GM23338 (cell line): Measurements from ENCODE around the gene C2orf68. TPM values are rescaled to one million over a fixed set of nuclear protein-coding genes. Genes with fewer than 3 reads are reported as not detected.

ENCODE experiments used
- ATAC-seq: fragments of 200-7000 bp; cut with Tn5 transposase; 3 replicates; pipeline ENCODE4 v1.9.1; 2020
- DNase-seq: peaks from one replicate; pipeline ENCODE4 v3.0.0-alpha.2; 2015; ENCODE audit warnings: low spot score
- H2AFZ ChIP-seq: fragments of 200-600 bp; sonication (generic); 2 replicates; pipeline ENCODE4 v1.8.0; 2016; ENCODE audit warnings: antibody characterized with exemption, mild to moderate bottlenecking, moderate library complexity
- H3F3A ChIP-seq: fragments of 200-600 bp; sonication (generic); replicated peaks from 2 replicates; pipeline ENCODE4 v1.8.0; 2017; ENCODE audit warnings: antibody characterized with exemption, mixed run types, low read depth
- H3K27ac ChIP-seq: fragments of 200-600 bp; sonication (generic); 2 replicates; pipeline ENCODE4 v1.6.1; 2016; ENCODE audit warnings: low read depth
- H3K27me3 ChIP-seq: fragments of 200-600 bp; sonication (generic); 2 replicates; pipeline ENCODE4 v1.8.0; 2016; ENCODE audit warnings: mild to moderate bottlenecking, mixed run types, moderate library complexity; ENCODE audit not compliant: insufficient read depth
- H3K36me3 ChIP-seq: fragments of 200-600 bp; sonication (generic); 2 replicates; pipeline ENCODE4 v1.8.0; 2016; ENCODE audit warnings: mild to moderate bottlenecking; ENCODE audit not compliant: insufficient read depth
- H3K4me1 ChIP-seq: fragments of 200-600 bp; sonication (generic); 2 replicates; pipeline ENCODE4 v1.8.0; 2016; ENCODE audit warnings: mild to moderate bottlenecking, moderate library complexity; ENCODE audit not compliant: insufficient read depth
- H3K4me2 ChIP-seq: fragments of 200-600 bp; sonication (generic); 2 replicates; pipeline ENCODE4 v1.7.1; 2017; ENCODE audit warnings: mixed run types
- H3K4me3 ChIP-seq: fragments of 200-600 bp; sonication (generic); 2 replicates; pipeline ENCODE4 v1.6.1; 2016; ENCODE audit warnings: mixed run types
- H3K79me2 ChIP-seq: fragments of 200-600 bp; sonication (generic); replicated peaks from 2 replicates; pipeline ENCODE4 v1.8.0; 2017; ENCODE audit warnings: mild to moderate bottlenecking; ENCODE audit not compliant: insufficient read depth
- H3K9me2 ChIP-seq: fragments of 200-600 bp; sonication (generic); 2 replicates; pipeline ENCODE4 v1.8.0; 2017; ENCODE audit not compliant: insufficient read depth
- H4K20me1 ChIP-seq: fragments of 200-600 bp; sonication (generic); replicated peaks from 2 replicates; pipeline ENCODE4 v1.8.0; 2017; ENCODE audit warnings: mild to moderate bottlenecking; ENCODE audit not compliant: insufficient read depth
- H3K27ac Mint-ChIP-seq: 2 replicates; pipeline ENCODE4 v1.8.0; 2020; ENCODE audit warnings: inconsistent platforms, mild to moderate bottlenecking, moderate library complexity, mixed read lengths
- H3K27me3 Mint-ChIP-seq: 3 replicates; pipeline ENCODE4 v1.8.0; 2022; ENCODE audit warnings: low read depth, mild to moderate bottlenecking, moderate library complexity, mixed read lengths, inconsistent platforms; ENCODE audit not compliant: insufficient read depth, poor library complexity
- H3K36me3 Mint-ChIP-seq: 3 replicates; pipeline ENCODE4 v1.8.0; 2021; ENCODE audit warnings: low read depth, mild to moderate bottlenecking, inconsistent platforms, moderate library complexity, mixed read lengths
- H3K4me1 Mint-ChIP-seq: 3 replicates; pipeline ENCODE4 v1.8.0; 2020; ENCODE audit warnings: mild to moderate bottlenecking, inconsistent platforms, mixed read lengths
- H3K4me3 Mint-ChIP-seq: 3 replicates; pipeline ENCODE4 v1.8.0; 2021; ENCODE audit warnings: moderate library complexity, mild to moderate bottlenecking, inconsistent platforms, mixed read lengths
- H3K9me3 Mint-ChIP-seq: 3 replicates; pipeline ENCODE4 v1.8.0; 2020; ENCODE audit warnings: moderate library complexity, mild to moderate bottlenecking, inconsistent platforms, mixed read lengths
- CREB1 ChIP-seq: fragments of 250-450 bp; sonication (Bioruptor Pico); IDR thresholded peaks from 2 replicates; pipeline ENCODE4 v1.5.0; 2020; ENCODE audit warnings: low read depth, mild to moderate bottlenecking, moderate library complexity
- CTCF ChIP-seq, 2 experiments: fragments of 200-600 bp in 1 of 2; sonication (generic) in 1 of 2; conservative IDR thresholded peaks; 2 replicates each; pipeline versions ENCODE4 v1.5.1 to v1.6.1; 2016 to 2017; ENCODE audit warnings: antibody characterized with exemption in 2 of 2, low read depth in 2 of 2, mild to moderate bottlenecking in 2 of 2, moderate library complexity in 1 of 2
- EZH2phosphoT487 ChIP-seq: fragments of 200-600 bp; sonication (generic); IDR thresholded peaks from one replicate; pipeline ENCODE4 v1.8.1; 2018; ENCODE audit warnings: antibody characterized with exemption; ENCODE audit not compliant: unreplicated experiment
- JUNB ChIP-seq: IDR thresholded peaks from one replicate; pipeline ENCODE4 v1.6.1; 2016; ENCODE audit warnings: antibody characterized with exemption; ENCODE audit not compliant: unreplicated experiment
- NANOG ChIP-seq: IDR thresholded peaks from 2 replicates; pipeline ENCODE4 v1.6.1; 2016; ENCODE audit warnings: antibody characterized with exemption, borderline replicate concordance
- POLR2AphosphoS5 ChIP-seq: IDR thresholded peaks from 2 replicates; pipeline ENCODE4 v1.6.1; 2016; ENCODE audit warnings: antibody characterized with exemption, low read depth
- STAT1 ChIP-seq: IDR thresholded peaks from one replicate; pipeline ENCODE4 v1.6.1; 2016; ENCODE audit warnings: antibody characterized with exemption; ENCODE audit not compliant: unreplicated experiment
- ZNF462 ChIP-seq: fragments of 250-450 bp; sonication (Bioruptor Pico); IDR thresholded peaks from 2 replicates; pipeline ENCODE4 v1.5.0; 2020; ENCODE audit warnings: mild to moderate bottlenecking, moderate library complexity
- polyA plus RNA-seq: library from polyadenylated mRNA; unstranded; fragments of >200 nt; fragmentation: Nextera tagmentation; extraction: Ambion mirVana; gene quantifications from 2 replicates; pipeline ENCODE4 v1.2.1, GENCODE V29; 2016
- total RNA-seq: library from RNA; depleted of rRNA; stranded (reverse); fragments of >200 nt; shearing (Covaris generic); gene quantifications from 2 replicates; pipeline ENCODE4 v1.2.3, GENCODE V29; 2014
- TF ChIP-seq, protein P1 (sequence below): IDR thresholded peaks from 2 replicates; pipeline ENCODE4 v1.6.1; 2016; ENCODE audit warnings: antibody characterized with exemption

C2orf68 gene
- total and polyA plus RNA-seq, 2 experiments from 2014 or later = 26.8 to 76.4 TPM

DNA sequence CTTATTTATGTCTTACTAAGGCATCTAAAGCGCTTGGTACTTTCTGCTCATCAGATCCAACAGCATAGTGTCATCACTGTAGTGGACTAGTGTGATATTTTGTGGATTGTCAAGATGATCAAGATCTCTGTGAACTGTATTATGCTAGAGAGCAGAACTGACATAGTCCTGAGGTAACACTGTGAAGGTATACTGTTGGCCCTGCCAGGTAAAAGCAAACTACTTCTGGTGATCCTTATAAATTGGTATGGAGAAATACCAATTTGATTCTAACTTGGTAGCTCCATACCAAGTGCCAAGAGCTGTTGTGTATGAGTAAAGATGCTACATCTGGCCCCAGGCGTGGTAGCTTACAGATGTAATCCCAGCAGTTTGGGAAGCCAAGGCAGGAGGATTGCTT is 40.2 kb upstream of the C2orf68 start:
- Mint-ChIP-seq H3K27me3 (peaks cover 3% of the 10 kb centered on the region), H3K4me1 (peaks cover 4% of the 10 kb centered on the region; the same call in 2 of the 3 replicates), H3K36me3 (peaks cover 56% of the 10 kb centered on the region), H3K27ac (no peak overlapping the region), H3K9me3 (no peaks in the 10 kb centered on the region), H3K4me3 (no peak overlapping the region)
- ATAC-seq (no peak), DNase-seq (no peak)
- Histone ChIP-seq H3K79me2 (no peaks in the 10 kb centered on the region), H4K20me1 (peaks cover 5% of the 10 kb centered on the region), H3F3A (0 out of 2 replicates have a peak, but pooled peaks cover 1% of the 10 kb centered on the region), H3K9me2 (no peaks in the 10 kb centered on the region), H3K36me3 (peaks cover 37% of the 10 kb centered on the region), H3K27me3 (no peaks in the 10 kb centered on the region), H3K4me2 (no peak overlapping the region), H2AFZ (no peak overlapping the region), H3K4me1 (peaks cover 7% of the 10 kb centered on the region; the same call in 1 of the 2 replicates), H3K4me3 (no peak overlapping the region), H3K27ac (no peak overlapping the region)
- no peak for TF ChIP-seq JUNB
- TF ChIP-seq, protein P1, sequence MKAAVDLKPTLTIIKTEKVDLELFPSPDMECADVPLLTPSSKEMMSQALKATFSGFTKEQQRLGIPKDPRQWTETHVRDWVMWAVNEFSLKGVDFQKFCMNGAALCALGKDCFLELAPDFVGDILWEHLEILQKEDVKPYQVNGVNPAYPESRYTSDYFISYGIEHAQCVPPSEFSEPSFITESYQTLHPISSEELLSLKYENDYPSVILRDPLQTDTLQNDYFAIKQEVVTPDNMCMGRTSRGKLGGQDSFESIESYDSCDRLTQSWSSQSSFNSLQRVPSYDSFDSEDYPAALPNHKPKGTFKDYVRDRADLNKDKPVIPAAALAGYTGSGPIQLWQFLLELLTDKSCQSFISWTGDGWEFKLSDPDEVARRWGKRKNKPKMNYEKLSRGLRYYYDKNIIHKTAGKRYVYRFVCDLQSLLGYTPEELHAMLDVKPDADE = no peak
- TF ChIP-seq STAT1 = no peak
- TF ChIP-seq CREB1 (CRISPR knock-in tag) = no peak
- no peak for TF ChIP-seq EZH2phosphoT487
- TF ChIP-seq POLR2AphosphoS5 = no peak
- no peak for TF ChIP-seq NANOG
- TF ChIP-seq ZNF462 (CRISPR knock-in tag) = no peak
- no peak for TF ChIP-seq CTCF (conservative IDR thresholded peaks at IDR 0.05; ENCODE audit: low read depth in 2 of 2)
